ENCODE results near the gene TTC34.

- no peak for TF ChIP-seq POLR2AphosphoS5 (IDR thresholded peaks at IDR 0.05; ENCODE audit: low read depth, low read length)
- no peak for TF ChIP-seq CBX1 (IDR thresholded peaks at IDR 0.05; ENCODE audit: low read depth)
- TF ChIP-seq CTCF (CRISPR knock-in tag; IDR thresholded peaks at IDR 0.05) = no peak
- no peak for TF ChIP-seq POLR2A (IDR thresholded peaks at IDR 0.05; ENCODE audit: insufficient read depth in 1 of 2, low read depth in 2 of 2, low read length in 2 of 2)
- TF ChIP-seq, protein P1, sequence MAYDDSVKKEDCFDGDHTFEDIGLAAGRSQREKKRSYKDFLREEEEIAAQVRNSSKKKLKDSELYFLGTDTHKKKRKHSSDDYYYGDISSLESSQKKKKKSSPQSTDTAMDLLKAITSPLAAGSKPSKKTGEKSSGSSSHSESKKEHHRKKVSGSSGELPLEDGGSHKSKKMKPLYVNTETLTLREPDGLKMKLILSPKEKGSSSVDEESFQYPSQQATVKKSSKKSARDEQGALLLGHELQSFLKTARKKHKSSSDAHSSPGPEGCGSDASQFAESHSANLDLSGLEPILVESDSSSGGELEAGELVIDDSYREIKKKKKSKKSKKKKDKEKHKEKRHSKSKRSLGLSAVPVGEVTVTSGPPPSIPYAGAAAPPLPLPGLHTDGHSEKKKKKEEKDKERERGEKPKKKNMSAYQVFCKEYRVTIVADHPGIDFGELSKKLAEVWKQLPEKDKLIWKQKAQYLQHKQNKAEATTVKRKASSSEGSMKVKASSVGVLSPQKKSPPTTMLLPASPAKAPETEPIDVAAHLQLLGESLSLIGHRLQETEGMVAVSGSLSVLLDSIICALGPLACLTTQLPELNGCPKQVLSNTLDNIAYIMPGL (CRISPR knock-in tag; IDR thresholded peaks at IDR 0.05; ENCODE audit: borderline replicate concordance in 1 of 2, low read depth in 1 of 2) = no peak
- no peak for TF ChIP-seq EZH2 (conservative IDR thresholded peaks at IDR 0.05; ENCODE audit: low read depth, low read length)
- no peak for TF ChIP-seq ZFX (CRISPR knock-in tag; IDR thresholded peaks at IDR 0.05; ENCODE audit: low read depth)
- no peak for TF ChIP-seq AKAP8 (CRISPR knock-in tag; IDR thresholded peaks at IDR 0.05)
- no peak for TF ChIP-seq ATF2 (CRISPR knock-in tag; IDR thresholded peaks at IDR 0.05)
- no peak for TF ChIP-seq ASH2L (IDR thresholded peaks at IDR 0.05; ENCODE audit: insufficient read length, low read depth, low read length)
- TF ChIP-seq, protein P2, sequence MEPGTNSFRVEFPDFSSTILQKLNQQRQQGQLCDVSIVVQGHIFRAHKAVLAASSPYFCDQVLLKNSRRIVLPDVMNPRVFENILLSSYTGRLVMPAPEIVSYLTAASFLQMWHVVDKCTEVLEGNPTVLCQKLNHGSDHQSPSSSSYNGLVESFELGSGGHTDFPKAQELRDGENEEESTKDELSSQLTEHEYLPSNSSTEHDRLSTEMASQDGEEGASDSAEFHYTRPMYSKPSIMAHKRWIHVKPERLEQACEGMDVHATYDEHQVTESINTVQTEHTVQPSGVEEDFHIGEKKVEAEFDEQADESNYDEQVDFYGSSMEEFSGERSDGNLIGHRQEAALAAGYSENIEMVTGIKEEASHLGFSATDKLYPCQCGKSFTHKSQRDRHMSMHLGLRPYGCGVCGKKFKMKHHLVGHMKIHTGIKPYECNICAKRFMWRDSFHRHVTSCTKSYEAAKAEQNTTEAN (CRISPR knock-in tag; conservative IDR thresholded peaks at IDR 0.05) = no peak
- TF ChIP-seq FOXM1 (CRISPR knock-in tag; IDR thresholded peaks at IDR 0.05) = no peak
These were observed 10.6 kb upstream of the TTC34 start for GRCh38 chr1:2812136-2812535.

Data from HepG2 (cell line).